HEK293T (cell line): Measurements from ENCODE around the gene IVD.

Source experiments
- FOXA1 ChIP-seq: fragments of 450-650 bp; IDR thresholded peaks from 2 replicates; pipeline ENCODE4 v1.6.1; 2016; ENCODE audit warnings: mild to moderate bottlenecking
- SP1 ChIP-seq: fragments of 450-650 bp; IDR thresholded peaks from 2 replicates; pipeline ENCODE4 v1.6.1; 2017

GRCh38 chr15:40369474-40369869, 36.1 kb upstream of the IVD start:
- no peak for TF ChIP-seq FOXA1
- TF ChIP-seq SP1, result no peak
